K562 (cell line): ENCODE results near the gene RFWD3.

ENCODE experiments used
- DMBX1 ChIP-seq: fragments of 250-450 bp; sonication (Bioruptor Pico); IDR thresholded peaks from 2 replicates; pipeline ENCODE4 v1.8.0; 2022; ENCODE audit warnings: inconsistent platforms, mild to moderate bottlenecking, moderate library complexity, borderline replicate concordance
- KLF16 ChIP-seq: IDR thresholded peaks from 2 replicates; pipeline ENCODE4 v1.6.1; 2016; ENCODE audit warnings: antibody characterized with exemption
- POLR2AphosphoS5 ChIP-seq: IDR thresholded peaks from 2 replicates; pipeline ENCODE4 v1.6.1; 2011; ENCODE audit warnings: mild to moderate bottlenecking, low read depth, low read length, moderate library complexity; ENCODE audit not compliant: control insufficient read depth, insufficient read depth
- RAD21 ChIP-seq, 2 experiments: fragments of 250-450 bp in 1 of 2; fragments of 450-650 bp in 1 of 2; sonication (Bioruptor Pico) in 1 of 2; formaldehyde crosslinking in 1 of 2; IDR thresholded peaks in 1 of 2; conservative IDR thresholded peaks in 1 of 2; 2 replicates each; pipeline versions ENCODE4 v1.4.0 to v1.8.0; 2020 to 2022; ENCODE audit warnings: mild to moderate bottlenecking in 2 of 2, moderate library complexity in 1 of 2
- TF ChIP-seq, protein P1 (sequence below), 3 experiments: IDR thresholded peaks in 2 of 3; conservative IDR thresholded peaks in 1 of 3; 2 replicates each; pipeline ENCODE4 v1.5.1; 2011 to 2012; ENCODE audit warnings: low read length in 3 of 3, mild to moderate bottlenecking in 3 of 3, control low read depth in 2 of 3, improper control_type of control experiment in 1 of 3, inconsistent platforms in 1 of 3, low read depth in 1 of 3, mixed read lengths in 1 of 3, moderate library complexity in 1 of 3; ENCODE audit not compliant: insufficient read depth in 2 of 3

GRCh38 chr16:74666425-74667254, at the start of gene RFWD3:
- TF ChIP-seq RAD21 (CRISPR knock-in tag; conservative IDR thresholded peaks at IDR 0.05 in 1 of 2, IDR thresholded peaks at IDR 0.05 in 1 of 2) (no peak), DMBX1 (no peak), POLR2AphosphoS5 (peak; percentile 96), KLF16 (no peak)
- TF ChIP-seq, protein P1, sequence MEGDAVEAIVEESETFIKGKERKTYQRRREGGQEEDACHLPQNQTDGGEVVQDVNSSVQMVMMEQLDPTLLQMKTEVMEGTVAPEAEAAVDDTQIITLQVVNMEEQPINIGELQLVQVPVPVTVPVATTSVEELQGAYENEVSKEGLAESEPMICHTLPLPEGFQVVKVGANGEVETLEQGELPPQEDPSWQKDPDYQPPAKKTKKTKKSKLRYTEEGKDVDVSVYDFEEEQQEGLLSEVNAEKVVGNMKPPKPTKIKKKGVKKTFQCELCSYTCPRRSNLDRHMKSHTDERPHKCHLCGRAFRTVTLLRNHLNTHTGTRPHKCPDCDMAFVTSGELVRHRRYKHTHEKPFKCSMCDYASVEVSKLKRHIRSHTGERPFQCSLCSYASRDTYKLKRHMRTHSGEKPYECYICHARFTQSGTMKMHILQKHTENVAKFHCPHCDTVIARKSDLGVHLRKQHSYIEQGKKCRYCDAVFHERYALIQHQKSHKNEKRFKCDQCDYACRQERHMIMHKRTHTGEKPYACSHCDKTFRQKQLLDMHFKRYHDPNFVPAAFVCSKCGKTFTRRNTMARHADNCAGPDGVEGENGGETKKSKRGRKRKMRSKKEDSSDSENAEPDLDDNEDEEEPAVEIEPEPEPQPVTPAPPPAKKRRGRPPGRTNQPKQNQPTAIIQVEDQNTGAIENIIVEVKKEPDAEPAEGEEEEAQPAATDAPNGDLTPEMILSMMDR (IDR thresholded peaks at IDR 0.05 in 2 of 3, conservative IDR thresholded peaks at IDR 0.05 in 1 of 3; ENCODE audit: insufficient read depth in 2 of 3, low read depth in 1 of 3, low read length in 3 of 3): no peak
